HCT116 (cell line): ENCODE data around the gene ABCC2.

Experiments used
- CBX3 ChIP-seq: IDR thresholded peaks from 2 replicates; pipeline ENCODE4 v1.6.1; 2012; ENCODE audit warnings: low read depth
- CTCF ChIP-seq, 3 experiments: fragments of 200-600 bp in 1 of 3; sonication (generic) in 1 of 3; IDR thresholded peaks in 2 of 3; conservative IDR thresholded peaks in 1 of 3; 2 replicates each; pipeline ENCODE4 v1.5.1; 2012 to 2017; ENCODE audit warnings: low read depth in 2 of 3, low read length in 2 of 3, antibody characterized with exemption in 1 of 3, borderline replicate concordance in 1 of 3, control low read depth in 1 of 3, mild to moderate bottlenecking in 1 of 3, mixed read lengths in 1 of 3, mixed run types in 1 of 3, moderate library complexity in 1 of 3; ENCODE audit not compliant: insufficient read depth in 1 of 3
- POLR2A ChIP-seq: IDR thresholded peaks from 2 replicates; pipeline ENCODE4 v1.7.0; 2011; ENCODE audit warnings: borderline replicate concordance; ENCODE audit not compliant: insufficient read depth, insufficient read length; ENCODE audit errors: extremely low read depth
- RAD21 ChIP-seq: IDR thresholded peaks from 2 replicates; pipeline ENCODE4 v1.6.1; 2012; ENCODE audit warnings: low read depth, mild to moderate bottlenecking
- REST ChIP-seq: IDR thresholded peaks from 2 replicates; pipeline ENCODE4 v1.6.1; 2012; ENCODE audit warnings: low read depth
- YY1 ChIP-seq: IDR thresholded peaks from 2 replicates; pipeline ENCODE4 v1.6.1; 2011; ENCODE audit warnings: low read length, low read depth, moderate library complexity, mild to moderate bottlenecking; ENCODE audit not compliant: insufficient replicate concordance; ENCODE audit errors: extremely low read depth

- TF ChIP-seq POLR2A: no peak
- no peak for TF ChIP-seq CTCF (IDR thresholded peaks at IDR 0.05 in 2 of 3, conservative IDR thresholded peaks at IDR 0.05 in 1 of 3; ENCODE audit: borderline replicate concordance in 1 of 3, insufficient read depth in 1 of 3, low read depth in 2 of 3, low read length in 2 of 3)
- no peak for TF ChIP-seq RAD21
- TF ChIP-seq REST: no peak
- TF ChIP-seq YY1: no peak
- TF ChIP-seq CBX3: no peak
Observed at GRCh38 chr10:99782447-99783286, at the start of gene ABCC2.
